HG03097 (cell line): ENCODE measurements around the gene MYO5A.

Experiments
- ATAC-seq: cut with Tn5 transposase; IDR thresholded peaks from one replicate; pipeline ENCODE4 v1.9.1; 2021; ENCODE audit not compliant: unreplicated experiment, low FRiP score

MYO5A gene

GRCh38 chr15:52379395-52380106 is 149.1 kb downstream of the MYO5A start:
- peak; percentile 58 for ATAC-seq

- peak; percentile 34 for ATAC-seq
Observed at GRCh38 chr15:52378746-52379394, 149.8 kb downstream of the MYO5A start.

- no peak for ATAC-seq
Observed at GRCh38 chr15:52370010-52370409, 158.7 kb downstream of the MYO5A start.

- ATAC-seq, result no peak
Observed at GRCh38 chr15:52369455-52369854, 159.2 kb downstream of the MYO5A start.

- ATAC-seq, result no peak
Observed at GRCh38 chr15:52369030-52369429, 159.7 kb downstream of the MYO5A start.

- no peak for ATAC-seq
Observed at GRCh38 chr15:52368402-52368801, 160.3 kb downstream of the MYO5A start.

- ATAC-seq, result no peak
Observed at GRCh38 chr15:52362497-52362896, 166.2 kb downstream of the MYO5A start.

- ATAC-seq, result no peak
Observed at GRCh38 chr15:52361975-52362494, 166.6 kb downstream of the MYO5A start.

GRCh38 chr15:52361494-52361893 is 167.2 kb downstream of the MYO5A start:
- ATAC-seq, result no peak

GRCh38 chr15:52360229-52361203 is 168.2 kb downstream of the MYO5A start:
- ATAC-seq, result no peak

GRCh38 chr15:52359722-52360121 is 169.0 kb downstream of the MYO5A start:
- no peak for ATAC-seq

- ATAC-seq, result no peak
Observed at GRCh38 chr15:52357949-52358348, 170.7 kb downstream of the MYO5A start.

GRCh38 chr15:52352086-52352485 is 176.6 kb downstream of the MYO5A start:
- no peak for ATAC-seq

GRCh38 chr15:52351206-52351908 is 177.3 kb downstream of the MYO5A start:
- ATAC-seq, result no peak

GRCh38 chr15:52350423-52350822 is 178.3 kb downstream of the MYO5A start:
- no peak for ATAC-seq

GRCh38 chr15:52349052-52349700 is 179.5 kb downstream of the MYO5A start:
- ATAC-seq, result no peak

- no peak for ATAC-seq
Observed at GRCh38 chr15:52348056-52348745, 180.5 kb downstream of the MYO5A start.

GRCh38 chr15:52344592-52344991 is 184.1 kb downstream of the MYO5A start:
- no peak for ATAC-seq

- ATAC-seq, result no peak
Observed at GRCh38 chr15:52343831-52344230, 184.8 kb downstream of the MYO5A start.
